Hindlimb muscle (tissue), 1 donor: ENCODE results near the gene CASKIN1. TPM values are rescaled to one million over a fixed set of nuclear protein-coding genes. Genes with fewer than 3 reads are reported as not detected.
"Not testable (repeated sequence)": the region's sequence is repeated elsewhere in the genome, so short reads cannot be mapped to it uniquely, and the experiment has no call there.

Experiments used
- DNase-seq: peaks from one replicate; pipeline ENCODE4 v3.0.0-alpha.2; 2013
- polyA plus RNA-seq: library from polyadenylated mRNA; unstranded; fragments of 120-200 nt; gene quantifications from one replicate; pipeline ENCODE4 v1.2.1, GENCODE V29; 2013; ENCODE audit not compliant: insufficient read length

The CASKIN1 gene
- polyA plus RNA-seq, 1 donor: 3.1 TPM

DNA sequence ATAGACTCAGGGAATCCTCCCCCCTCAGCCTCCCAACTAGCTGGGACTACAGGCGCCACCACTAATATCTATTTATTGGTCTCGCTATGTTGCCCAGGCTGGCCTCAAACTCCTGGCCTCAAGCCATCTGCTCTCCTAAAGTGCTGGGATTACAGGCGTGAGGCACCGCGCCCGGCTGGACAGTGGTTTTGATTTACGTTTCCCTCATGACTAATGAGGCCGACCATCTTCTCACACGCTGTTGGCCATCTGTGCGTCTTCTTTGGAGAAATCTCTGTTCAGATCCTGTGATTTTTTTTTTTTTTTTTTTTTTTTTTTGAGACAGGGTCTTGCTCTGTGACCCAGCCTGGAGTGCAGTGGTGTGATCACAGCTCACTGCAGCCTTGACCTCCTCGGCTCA is 67.2 kb downstream of the CASKIN1 start:
- DNase-seq: not testable (repeated sequence)

DNA sequence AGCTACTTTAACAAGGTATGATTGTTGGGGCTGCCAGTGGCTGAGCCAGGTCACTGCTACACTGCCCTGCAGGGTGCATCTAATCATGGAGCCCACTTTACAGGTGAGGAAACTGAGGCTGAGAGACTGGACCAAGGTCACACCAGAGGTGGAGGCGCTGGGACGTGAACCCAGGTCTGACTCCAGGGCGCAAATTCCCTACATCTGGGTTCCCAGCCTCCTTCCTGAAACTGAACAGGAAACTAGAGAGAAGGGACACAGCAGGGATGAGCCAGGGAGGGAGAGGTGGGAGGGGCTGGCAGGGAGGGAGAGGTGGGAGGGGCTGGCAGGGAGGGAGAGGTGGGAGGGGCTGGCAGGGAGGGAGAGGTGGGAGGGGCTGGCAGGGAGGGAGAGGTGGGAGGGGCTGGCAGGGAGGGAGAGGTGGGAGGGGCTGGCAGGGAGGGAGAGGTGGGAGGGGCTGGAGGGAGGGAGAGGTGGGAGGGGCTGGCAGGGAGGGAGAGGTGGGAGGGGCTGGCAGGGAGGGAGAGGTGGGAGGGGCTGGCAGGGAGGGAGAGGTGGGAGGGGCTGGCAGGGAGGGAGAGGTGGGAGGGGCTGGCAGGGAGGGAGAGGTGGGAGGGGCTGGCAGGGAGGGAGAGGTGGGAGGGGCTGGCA is 68.7 kb downstream of the CASKIN1 start:
- not testable (repeated sequence) for DNase-seq

Other genes starting within 250 kb of the CASKIN1 start
- 72.5 TPM for gene RPL3L, start 241.9 kb downstream of the CASKIN1 start, polyA plus RNA-seq
- 145 TPM for gene NDUFB10, start 237.1 kb downstream of the CASKIN1 start, polyA plus RNA-seq
- 3,719 TPM for gene RPS2, start 231.8 kb downstream of the CASKIN1 start, polyA plus RNA-seq
- not detected for gene RNF151, start 229.7 kb downstream of the CASKIN1 start, polyA plus RNA-seq
- gene TBL3, start 224.6 kb downstream of the CASKIN1 start, polyA plus RNA-seq: 34.3 TPM
- 1.3 TPM for gene NOXO1, start 215.1 kb downstream of the CASKIN1 start, polyA plus RNA-seq
- gene GFER, start 212.4 kb downstream of the CASKIN1 start, polyA plus RNA-seq: 20.2 TPM
- gene SYNGR3, start 206.6 kb downstream of the CASKIN1 start, polyA plus RNA-seq: 2.1 TPM
- gene ZNF598, start 186.8 kb downstream of the CASKIN1 start, polyA plus RNA-seq: 32.1 TPM
- gene NPW, start 176.8 kb downstream of the CASKIN1 start, polyA plus RNA-seq: 0.72 TPM
- gene NHERF2, start 169.7 kb downstream of the CASKIN1 start, polyA plus RNA-seq: 47.8 TPM
- gene NTHL1, start 148.8 kb downstream of the CASKIN1 start, polyA plus RNA-seq: 13.5 TPM
- 92.4 TPM for gene TSC2, start 148.6 kb downstream of the CASKIN1 start, polyA plus RNA-seq
- 181 TPM for gene PKD1, start 60.7 kb downstream of the CASKIN1 start, polyA plus RNA-seq
- gene RAB26, start 48.0 kb downstream of the CASKIN1 start, polyA plus RNA-seq: 0.92 TPM
- gene TRAF7, start 40.8 kb downstream of the CASKIN1 start, polyA plus RNA-seq: 46.7 TPM
- gene MLST8, start 8.8 kb upstream of the CASKIN1 start, polyA plus RNA-seq: 41.0 TPM
- 7.8 TPM for gene BRICD5, start 14.3 kb upstream of the CASKIN1 start, polyA plus RNA-seq
- 15.7 TPM for gene PGP, start 18.2 kb upstream of the CASKIN1 start, polyA plus RNA-seq
- gene E4F1, start 27.0 kb upstream of the CASKIN1 start, polyA plus RNA-seq: 16.4 TPM
- gene DNASE1L2, start 39.8 kb upstream of the CASKIN1 start, polyA plus RNA-seq: 1.1 TPM
- gene ECI1, start 55.0 kb upstream of the CASKIN1 start, polyA plus RNA-seq: 65.3 TPM
- 183 TPM for gene RNPS1, start 71.5 kb upstream of the CASKIN1 start, polyA plus RNA-seq
- 18.4 TPM for gene ABCA3, start 144.1 kb upstream of the CASKIN1 start, polyA plus RNA-seq
- gene CCNF, start 232.8 kb upstream of the CASKIN1 start, polyA plus RNA-seq: 7.0 TPM